Vagina (tissue), 2 donors: Measurements from ENCODE around the gene GDF15. TPM values are rescaled to one million over a fixed set of nuclear protein-coding genes. Genes with fewer than 3 reads are reported as not detected.

ENCODE experiments used
- DNase-seq, 2 donors: peaks; one replicate each; pipeline ENCODE4 v3.0.0-alpha.2; 2017; ENCODE audit errors: extremely low spot score in 2 of 2
- H3K27ac ChIP-seq: fragments of 200-600 bp; sonication (generic); one replicate; pipeline ENCODE4 v1.5.1; 2019
- H3K27me3 ChIP-seq: fragments of 200-600 bp; sonication (generic); one replicate; pipeline ENCODE4 v1.5.1; 2019
- H3K36me3 ChIP-seq, 2 donors: fragments of 200-600 bp; sonication (generic); one replicate each; pipeline ENCODE4 v1.5.1; 2017 to 2019
- H3K4me1 ChIP-seq: fragments of 200-600 bp; sonication (generic); one replicate; pipeline ENCODE4 v1.5.1; 2019
- H3K4me3 ChIP-seq, 2 donors: fragments of 200-600 bp; sonication (generic); 1 replicate in 1 of 2; 2 replicates in 1 of 2; pipeline ENCODE4 v1.5.1; 2016 to 2019
- H3K9me3 ChIP-seq: fragments of 200-600 bp; sonication (generic); one replicate; pipeline ENCODE4 v1.5.1; 2019
- CTCF ChIP-seq, 3 experiments: fragments of 450-650 bp in 2 of 3; fragments of 200-600 bp in 1 of 3; sonication (generic) in 1 of 3; IDR thresholded peaks; one replicate each; pipeline ENCODE4 v1.5.1; 2017 to 2019; ENCODE audit warnings: antibody characterized with exemption in 3 of 3, mild to moderate bottlenecking in 2 of 3, moderate library complexity in 2 of 3
- POLR2A ChIP-seq, 2 donors: fragments of 450-650 bp; IDR thresholded peaks; one replicate each; pipeline ENCODE4 v1.6.1; 2017; ENCODE audit warnings: antibody characterized with exemption in 2 of 2, mild to moderate bottlenecking in 2 of 2, moderate library complexity in 2 of 2
- POLR2AphosphoS5 ChIP-seq, 2 donors: sonication (generic); formaldehyde crosslinking; IDR thresholded peaks; one replicate each; pipeline ENCODE4 v1.9.0; 2017; ENCODE audit warnings: antibody characterized with exemption in 2 of 2, mild to moderate bottlenecking in 2 of 2, low read depth in 1 of 2; ENCODE audit not compliant: insufficient read depth in 1 of 2
- intact Hi-C: fragments of 100-400 bp; cut with DNase I; formaldehyde crosslinking; loops from one replicate; pipeline ENCODE4 v1.15.1; 2023
- total RNA-seq: library from RNA; depleted of rRNA; stranded (reverse); fragments of >200 nt; gene quantifications from one replicate; pipeline ENCODE4 v1.2.3, GENCODE V29; 2016

Gene GDF15
- total RNA-seq, 1 donor from 2014 or later, result 25.5 TPM

- TF ChIP-seq POLR2AphosphoS5 (IDR thresholded peaks at IDR 0.05; ENCODE audit: insufficient read depth in 1 of 2, low read depth in 1 of 2), result no peak
- H3K27me3 ChIP-seq, result no peaks in the 10 kb centered on the region
- no peaks in the 10 kb centered on the region for H3K9me3 ChIP-seq
- H3K27ac ChIP-seq, result no peak overlapping the region
- H3K4me3 ChIP-seq, result no peak overlapping the region
- H3K4me1 ChIP-seq, result peaks cover 17% of the 10 kb centered on the region
- DNase-seq, result no peak
- H3K36me3 ChIP-seq, result no peaks in the 10 kb centered on the region
- intact Hi-C loops, result no loop called here
Observed at GRCh38 chr19:18392417-18392816, 6.5 kb downstream of the GDF15 start.

- H3K27me3 ChIP-seq, result no peaks in the 10 kb centered on the region
- H3K4me1 ChIP-seq, result peaks cover 17% of the 10 kb centered on the region
- DNase-seq, result no peak
- no peaks in the 10 kb centered on the region for H3K9me3 ChIP-seq
- intact Hi-C loops, result no loop called here
- H3K4me3 ChIP-seq, result no peak overlapping the region
- no peaks in the 10 kb centered on the region for H3K36me3 ChIP-seq
- no peak overlapping the region for H3K27ac ChIP-seq
- TF ChIP-seq POLR2AphosphoS5 (IDR thresholded peaks at IDR 0.05; ENCODE audit: insufficient read depth in 1 of 2, low read depth in 1 of 2) (no peak), CTCF (IDR thresholded peaks at IDR 0.05) (no peak), POLR2A (IDR thresholded peaks at IDR 0.05) (no peak)
Observed at GRCh38 chr19:18392926-18393325, 7.0 kb downstream of the GDF15 start.

GRCh38 chr19:18393836-18394235 lies 7.9 kb downstream of the GDF15 start:
- Histone ChIP-seq H3K4me1 (peaks cover 8% of the 10 kb centered on the region), H3K36me3 (no peaks in the 10 kb centered on the region), H3K27me3 (no peaks in the 10 kb centered on the region), H3K27ac (no peak overlapping the region), H3K9me3 (no peaks in the 10 kb centered on the region), H3K4me3 (no peak overlapping the region)
- TF ChIP-seq CTCF (IDR thresholded peaks at IDR 0.05) (no peak), POLR2AphosphoS5 (IDR thresholded peaks at IDR 0.05; ENCODE audit: insufficient read depth in 1 of 2, low read depth in 1 of 2) (no peak)
- DNase-seq, result no peak
- intact Hi-C loops, result no loop called here

- Histone ChIP-seq H3K36me3 (no peaks in the 10 kb centered on the region), H3K4me1 (peaks cover 6% of the 10 kb centered on the region), H3K27ac (no peak overlapping the region), H3K4me3 (peak overlapping the region in 1 of 2 donors; percentile 9), H3K9me3 (no peaks in the 10 kb centered on the region), H3K27me3 (no peaks in the 10 kb centered on the region)
- intact Hi-C loops, result no loop called here
- DNase-seq, result no peak
- no peak for TF ChIP-seq POLR2AphosphoS5 (IDR thresholded peaks at IDR 0.05; ENCODE audit: insufficient read depth in 1 of 2, low read depth in 1 of 2)
- TF ChIP-seq CTCF (IDR thresholded peaks at IDR 0.05), result no peak
- TF ChIP-seq POLR2A (IDR thresholded peaks at IDR 0.05), result no peak
Observed at GRCh38 chr19:18396471-18397241, 10.7 kb downstream of the GDF15 start.

GRCh38 chr19:18397242-18398202 lies 11.6 kb downstream of the GDF15 start, which contains the start of gene LRRC25:
Gene LRRC25, minus strand, starts transcription at chr19:18397622. Its CDS starts 659 bp downstream, at chr19:18396963.
- TF ChIP-seq CTCF (IDR thresholded peaks at IDR 0.05) (no peak), POLR2A (IDR thresholded peaks at IDR 0.05) (no peak), POLR2AphosphoS5 (IDR thresholded peaks at IDR 0.05; ENCODE audit: insufficient read depth in 1 of 2, low read depth in 1 of 2) (no peak)
- intact Hi-C loops, result no loop called here
- H3K9me3 ChIP-seq, result no peaks in the 10 kb centered on the region
- no peaks in the 10 kb centered on the region for H3K36me3 ChIP-seq
- no peak for DNase-seq
- H3K27me3 ChIP-seq, result no peaks in the 10 kb centered on the region
- H3K4me1 ChIP-seq, result peaks cover 6% of the 10 kb centered on the region
- H3K4me3 ChIP-seq, result peak within 1 kb of the TSS in 1 of 2 donors; percentile 9
- H3K27ac ChIP-seq, result no peak within 1 kb of the TSS
